Lung (tissue), 12 donors: ENCODE measurements around the gene PHF14. TPM values are rescaled to one million over a fixed set of nuclear protein-coding genes. Genes with fewer than 3 reads are reported as not detected.

Experiments used
- ATAC-seq: fragments of 200-7000 bp; cut with Tn5 transposase; one replicate; pipeline ENCODE4 v1.9.1; 2020; ENCODE audit warnings: moderate number of reproducible peaks; ENCODE audit not compliant: insufficient read depth, low FRiP score
- DNase-seq, 3 donors: peaks; one replicate each; pipeline ENCODE4 v3.0.0-alpha.2; 2013 to 2017
- H3K27ac ChIP-seq, 2 donors: one replicate each; pipeline ENCODE4 v1.5.1; 2013; ENCODE audit warnings: mild to moderate bottlenecking in 2 of 2, moderate library complexity in 2 of 2, control low read depth in 1 of 2, inconsistent platforms in 1 of 2, low read depth in 1 of 2, low read length in 1 of 2
- H3K27me3 ChIP-seq, 3 donors: one replicate each; pipeline ENCODE4 v1.5.1; 2013; ENCODE audit warnings: low read length in 2 of 3; ENCODE audit not compliant: control insufficient read depth in 3 of 3, insufficient read depth in 3 of 3
- H3K36me3 ChIP-seq, 4 donors: one replicate each; pipeline ENCODE4 v1.5.1; 2013; ENCODE audit warnings: low read length in 4 of 4, mild to moderate bottlenecking in 1 of 4, moderate library complexity in 1 of 4; ENCODE audit not compliant: control insufficient read depth in 4 of 4, insufficient read depth in 4 of 4
- H3K4me1 ChIP-seq, 5 donors: one replicate each; pipeline ENCODE4 v1.5.1; 2013; ENCODE audit warnings: low read length in 5 of 5, mild to moderate bottlenecking in 2 of 5, moderate library complexity in 1 of 5; ENCODE audit not compliant: control insufficient read depth in 5 of 5, insufficient read depth in 5 of 5
- H3K4me3 ChIP-seq: one replicate; pipeline ENCODE4 v1.5.1; 2013; ENCODE audit warnings: mild to moderate bottlenecking, control low read depth, moderate library complexity
- H3K9ac ChIP-seq, 2 donors: one replicate each; pipeline ENCODE4 v1.5.1; 2013; ENCODE audit warnings: low read length in 2 of 2, control low read depth in 1 of 2; ENCODE audit not compliant: insufficient read depth in 1 of 2
- H3K9me3 ChIP-seq, 4 donors: one replicate each; pipeline ENCODE4 v1.5.1; 2013; ENCODE audit warnings: low read length in 3 of 4, mild to moderate bottlenecking in 1 of 4, moderate library complexity in 1 of 4; ENCODE audit not compliant: control insufficient read depth in 4 of 4, insufficient read depth in 3 of 4
- WGBS, 2 donors: extraction: QIAGEN DNeasy Blood & Tissue Kit; methylation state at CpG; one replicate each; pipeline ENCODE4 v1.1.7; 2013; 5-methylcytosine and 5-hydroxymethylcytosine counted together
- polyA plus RNA-seq, 2 donors: library from polyadenylated mRNA; stranded (reverse); fragments of 200-250 nt; gene quantifications; one replicate each; pipeline ENCODE4 v1.2.1, GENCODE V29; 2013
- total RNA-seq, 2 donors: library from RNA; depleted of rRNA in 1 of 2; stranded (reverse); fragments of >200 nt in 1 of 2; gene quantifications; one replicate each; pipeline ENCODE4 v1.2.1, GENCODE V29; 2014 to 2021
- TF ChIP-seq, protein P1 (sequence below): IDR thresholded peaks from 2 replicates; pipeline ENCODE4 v1.5.1; 2012; ENCODE audit warnings: mild to moderate bottlenecking; ENCODE audit errors: control extremely low read depth, extremely low read depth
- donor health status: control.
- donor health status: control.
- donor health status: Bipolar disorder and iron deficiency.
- donor health status: healthy.
- donor health status: DM: yes; HTN: yes; CAD: no.

PHF14 gene
- total and polyA plus RNA-seq, 4 donors = 12.9 to 89.5 (median 24.7) TPM

DNA sequence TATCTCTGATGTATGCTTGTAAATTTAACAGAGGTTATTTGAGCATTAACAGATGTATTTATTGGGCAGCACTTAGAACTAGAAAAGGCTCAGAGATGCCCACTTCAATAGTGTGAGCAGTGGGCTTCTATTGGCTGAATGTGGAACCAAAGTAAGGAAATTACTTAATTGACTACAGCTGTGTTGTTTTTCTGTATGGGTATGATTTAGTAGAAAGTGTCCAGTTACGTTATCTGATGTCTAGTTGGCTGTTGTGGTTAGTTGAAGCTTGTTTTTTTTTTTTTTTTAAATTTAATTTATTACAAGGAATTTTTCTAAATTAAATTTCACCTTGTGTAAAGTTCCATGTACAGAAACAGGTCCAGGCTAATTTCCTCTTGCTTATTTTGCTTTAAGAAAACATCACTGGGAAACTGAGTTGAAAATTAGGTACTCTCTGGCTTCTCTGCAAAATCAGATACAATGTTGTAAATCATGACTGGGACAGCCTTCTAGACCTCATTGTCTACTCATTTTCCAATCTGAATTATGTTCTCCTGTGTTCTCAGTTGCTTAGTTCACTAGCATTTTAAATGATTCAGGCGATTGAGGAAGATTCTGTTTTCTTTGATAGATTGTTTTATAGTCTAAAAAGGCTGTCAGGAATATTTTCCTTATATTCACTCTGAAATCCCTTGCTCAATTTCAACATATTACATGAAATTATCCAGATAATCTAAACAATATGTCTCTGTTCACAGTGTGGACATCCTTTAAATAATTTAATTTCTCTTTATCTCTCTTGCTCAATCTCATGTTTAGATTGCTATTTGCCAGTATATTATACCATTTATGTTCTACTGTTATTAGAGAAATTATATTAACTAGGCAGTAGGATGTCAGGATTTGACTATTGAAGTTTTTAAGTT lies 53.0 kb downstream of the PHF14 start:
- no peak for DNase-seq
- TF ChIP-seq, protein P1, sequence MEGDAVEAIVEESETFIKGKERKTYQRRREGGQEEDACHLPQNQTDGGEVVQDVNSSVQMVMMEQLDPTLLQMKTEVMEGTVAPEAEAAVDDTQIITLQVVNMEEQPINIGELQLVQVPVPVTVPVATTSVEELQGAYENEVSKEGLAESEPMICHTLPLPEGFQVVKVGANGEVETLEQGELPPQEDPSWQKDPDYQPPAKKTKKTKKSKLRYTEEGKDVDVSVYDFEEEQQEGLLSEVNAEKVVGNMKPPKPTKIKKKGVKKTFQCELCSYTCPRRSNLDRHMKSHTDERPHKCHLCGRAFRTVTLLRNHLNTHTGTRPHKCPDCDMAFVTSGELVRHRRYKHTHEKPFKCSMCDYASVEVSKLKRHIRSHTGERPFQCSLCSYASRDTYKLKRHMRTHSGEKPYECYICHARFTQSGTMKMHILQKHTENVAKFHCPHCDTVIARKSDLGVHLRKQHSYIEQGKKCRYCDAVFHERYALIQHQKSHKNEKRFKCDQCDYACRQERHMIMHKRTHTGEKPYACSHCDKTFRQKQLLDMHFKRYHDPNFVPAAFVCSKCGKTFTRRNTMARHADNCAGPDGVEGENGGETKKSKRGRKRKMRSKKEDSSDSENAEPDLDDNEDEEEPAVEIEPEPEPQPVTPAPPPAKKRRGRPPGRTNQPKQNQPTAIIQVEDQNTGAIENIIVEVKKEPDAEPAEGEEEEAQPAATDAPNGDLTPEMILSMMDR = no peak
- WGBS, 2 donors = 87 to 94% methylated on average over 2 of the region's 2 CpGs

DNA sequence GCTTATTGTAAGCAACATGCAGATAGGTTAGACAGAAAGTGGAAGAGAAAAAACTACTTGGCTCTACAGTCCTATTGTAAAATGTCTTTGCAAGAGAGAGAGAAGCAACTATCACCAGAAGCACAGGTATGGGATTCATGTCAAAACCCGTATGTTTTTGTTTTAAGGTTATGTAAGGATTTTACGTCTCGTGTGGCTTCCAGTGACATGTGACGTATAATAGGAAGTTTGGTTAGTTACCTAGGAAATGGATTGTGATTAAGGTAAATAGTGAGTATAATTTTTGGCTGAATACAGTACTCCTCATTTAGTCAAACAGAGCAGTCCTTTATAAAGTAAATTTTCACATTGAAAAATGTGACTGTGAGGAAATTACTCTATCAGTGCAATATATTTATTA lies 62.0 kb downstream of the PHF14 start:
- ATAC-seq = no peak

More for the DNA sequence above, 53.0 kb downstream of the PHF14 start:
- Histone ChIP-seq H3K4me1 (peaks cover 0 to under 1% (median 0%) of the 10 kb centered on the region in 5 donors), H3K27me3 (no peaks in the 10 kb centered on the region), H3K9me3 (no peaks in the 10 kb centered on the region), H3K36me3 (peaks cover 4 to 19% (median 9%) of the 10 kb centered on the region in 4 donors), H3K9ac (no peak overlapping the region), H3K4me3 (no peak overlapping the region), H3K27ac (no peak overlapping the region)
- ATAC-seq = no peak

DNA sequence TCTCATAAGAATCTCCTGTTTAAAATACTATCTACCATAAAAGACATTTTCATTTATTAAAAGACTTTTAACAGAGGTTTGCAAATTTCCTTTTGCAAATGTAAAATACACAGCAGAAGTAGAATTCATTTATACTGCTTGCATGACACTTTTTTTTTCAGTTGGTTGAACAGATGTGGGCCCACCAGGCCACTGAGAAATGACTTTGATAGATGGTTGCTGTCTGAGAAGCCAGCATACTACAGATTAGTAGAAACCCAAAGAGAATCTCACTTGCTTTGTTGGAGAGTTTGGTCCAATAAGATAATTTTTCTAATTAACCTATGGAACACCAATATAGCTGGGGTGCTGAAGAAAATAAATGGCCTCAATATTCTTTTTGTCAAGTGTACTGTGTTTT lies 66.3 kb downstream of the PHF14 start:
- H3K27ac ChIP-seq = no peak overlapping the region
- DNase-seq = no peak
- no peak overlapping the region for H3K4me3 ChIP-seq
- H3K9ac ChIP-seq = no peak overlapping the region
- H3K27me3 ChIP-seq = no peaks in the 10 kb centered on the region
- no peak for ATAC-seq
- peaks cover 1 to 14% (median 12%) of the 10 kb centered on the region in 4 donors for H3K36me3 ChIP-seq
- TF ChIP-seq, protein P1 = no peak
- H3K9me3 ChIP-seq = no peaks in the 10 kb centered on the region
- H3K4me1 ChIP-seq = no peaks in the 10 kb centered on the region

More for the DNA sequence above, 62.0 kb downstream of the PHF14 start:
- DNase-seq = no peak
- Histone ChIP-seq H3K27ac (no peak overlapping the region), H3K9ac (no peak overlapping the region), H3K4me3 (no peak overlapping the region), H3K36me3 (peaks cover 1 to 15% (median 11%) of the 10 kb centered on the region in 4 donors), H3K9me3 (no peaks in the 10 kb centered on the region), H3K27me3 (no peaks in the 10 kb centered on the region), H3K4me1 (no peaks in the 10 kb centered on the region)
- TF ChIP-seq, protein P1 = no peak
- 72 to 89% methylated on average over 4 of the region's 4 CpGs for WGBS, 2 donors
